H7 (cell line): ENCODE measurements around the gene TMOD1. TPM values are rescaled to one million over a fixed set of nuclear protein-coding genes. Genes with fewer than 3 reads are reported as not detected.

Source experiments
- DNase-seq: peaks from one replicate; pipeline ENCODE4 v3.0.0; 2012
- H3K27me3 ChIP-seq: 2 replicates; pipeline ENCODE4 v1.6.0; 2011; ENCODE audit warnings: mild to moderate bottlenecking, low read length; ENCODE audit not compliant: control insufficient read depth, insufficient read depth
- H3K36me3 ChIP-seq: replicated peaks from 2 replicates; pipeline ENCODE4 v1.5.1; 2011; ENCODE audit warnings: low read length; ENCODE audit not compliant: control insufficient read depth, insufficient read depth
- H3K4me3 ChIP-seq: 2 replicates; pipeline ENCODE4 v1.5.1; 2011; ENCODE audit warnings: low read depth, mild to moderate bottlenecking, control low read depth, low read length, moderate library complexity; ENCODE audit not compliant: insufficient read depth
- total RNA-seq: library from RNA; depleted of rRNA; stranded (reverse); fragments of >200 nt; shearing (Covaris generic); gene quantifications from 2 replicates; pipeline ENCODE4 v1.2.3, GENCODE V29; 2014

TMOD1 gene
- total RNA-seq, 1 experiment from 2014 or later: 1.9 TPM

DNA sequence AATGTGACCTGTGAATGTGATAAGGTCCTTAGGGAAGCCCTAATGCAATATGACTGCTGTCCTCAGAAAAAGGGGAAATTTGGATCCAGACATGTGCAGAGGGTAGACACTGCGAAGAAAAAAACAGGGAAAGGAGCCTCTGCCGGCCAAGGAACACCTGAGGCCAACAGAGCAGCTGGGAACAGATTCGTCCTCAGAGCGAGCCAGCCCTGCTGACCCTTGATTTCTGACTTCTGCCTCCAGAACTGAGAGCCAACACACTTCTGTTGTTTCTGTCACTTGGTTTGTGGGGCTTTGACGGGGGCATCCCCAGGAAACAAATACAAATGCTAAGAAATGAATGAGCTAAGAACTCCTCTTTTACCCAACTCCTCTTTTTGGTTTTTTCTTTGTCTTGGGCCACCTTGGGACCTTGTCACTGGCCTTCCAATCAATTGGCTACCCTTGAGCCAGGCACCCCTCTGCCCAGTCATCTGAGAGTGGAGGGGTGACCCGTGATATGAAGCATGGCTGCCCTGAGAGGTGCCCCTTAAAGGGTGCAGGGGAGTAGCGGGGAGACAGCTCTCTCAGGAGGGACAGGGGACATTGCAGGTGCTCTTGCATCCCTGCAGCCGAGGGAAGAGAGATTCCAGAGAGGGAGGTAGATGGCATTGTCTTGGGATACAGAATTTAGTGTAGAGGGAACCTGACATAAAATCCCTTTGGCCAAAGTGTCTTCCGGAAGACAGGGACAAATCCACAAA, 16.9 kb downstream of the TMOD1 start:
- no peak overlapping the region for H3K4me3 ChIP-seq
- no peak for DNase-seq
- H3K36me3 ChIP-seq: no peaks in the 10 kb centered on the region
- no peaks in the 10 kb centered on the region for H3K27me3 ChIP-seq

DNA sequence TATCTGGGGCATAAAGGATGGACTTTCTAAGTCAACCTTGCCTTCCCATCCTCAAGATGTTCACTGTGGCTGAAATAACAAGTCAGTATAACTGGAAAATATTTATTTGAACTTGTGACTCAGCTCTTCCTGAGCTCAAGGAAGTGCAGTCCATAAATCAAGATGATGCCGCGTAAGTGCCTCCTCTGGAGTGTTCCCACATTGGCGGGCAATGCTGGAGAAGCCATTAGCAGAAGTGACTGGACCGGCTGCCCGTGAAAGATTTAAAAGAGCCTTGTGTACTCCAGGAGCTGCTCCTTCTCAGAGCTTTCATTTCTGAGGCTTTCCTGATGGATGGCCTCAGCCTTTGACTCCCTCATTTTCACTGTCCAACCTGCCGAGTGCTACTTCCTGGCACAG, 17.4 kb downstream of the TMOD1 start:
- H3K4me3 ChIP-seq: no peak overlapping the region
- no peaks in the 10 kb centered on the region for H3K27me3 ChIP-seq
- no peak for DNase-seq
- no peaks in the 10 kb centered on the region for H3K36me3 ChIP-seq

DNA sequence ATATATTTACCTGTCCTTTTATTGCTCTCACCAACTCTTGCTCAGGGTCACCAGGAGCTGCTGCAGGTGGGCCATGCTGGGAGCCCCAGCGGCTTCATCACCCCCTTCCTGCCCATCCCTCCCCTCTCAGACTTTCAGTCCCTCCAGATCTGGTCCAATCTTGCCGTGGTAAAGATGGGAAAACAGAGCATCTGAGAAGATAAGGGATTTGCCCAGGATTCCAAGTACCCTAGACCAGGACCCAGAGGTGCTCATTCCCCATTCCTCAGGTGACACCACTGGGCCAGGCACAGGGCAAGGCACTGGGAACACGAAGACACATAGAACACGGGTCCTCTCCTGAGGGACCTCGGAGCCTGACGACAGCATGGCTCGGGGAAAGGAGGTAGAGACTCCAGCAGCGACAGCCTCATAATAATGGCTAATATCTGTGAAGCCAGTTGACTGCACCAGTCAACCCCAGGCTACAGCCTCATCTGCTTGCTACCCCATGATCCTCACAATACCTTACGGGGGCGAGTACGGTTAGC, 18.0 kb downstream of the TMOD1 start:
- no peaks in the 10 kb centered on the region for H3K36me3 ChIP-seq
- no peaks in the 10 kb centered on the region for H3K27me3 ChIP-seq
- no peak overlapping the region for H3K4me3 ChIP-seq
- no peak for DNase-seq

DNA sequence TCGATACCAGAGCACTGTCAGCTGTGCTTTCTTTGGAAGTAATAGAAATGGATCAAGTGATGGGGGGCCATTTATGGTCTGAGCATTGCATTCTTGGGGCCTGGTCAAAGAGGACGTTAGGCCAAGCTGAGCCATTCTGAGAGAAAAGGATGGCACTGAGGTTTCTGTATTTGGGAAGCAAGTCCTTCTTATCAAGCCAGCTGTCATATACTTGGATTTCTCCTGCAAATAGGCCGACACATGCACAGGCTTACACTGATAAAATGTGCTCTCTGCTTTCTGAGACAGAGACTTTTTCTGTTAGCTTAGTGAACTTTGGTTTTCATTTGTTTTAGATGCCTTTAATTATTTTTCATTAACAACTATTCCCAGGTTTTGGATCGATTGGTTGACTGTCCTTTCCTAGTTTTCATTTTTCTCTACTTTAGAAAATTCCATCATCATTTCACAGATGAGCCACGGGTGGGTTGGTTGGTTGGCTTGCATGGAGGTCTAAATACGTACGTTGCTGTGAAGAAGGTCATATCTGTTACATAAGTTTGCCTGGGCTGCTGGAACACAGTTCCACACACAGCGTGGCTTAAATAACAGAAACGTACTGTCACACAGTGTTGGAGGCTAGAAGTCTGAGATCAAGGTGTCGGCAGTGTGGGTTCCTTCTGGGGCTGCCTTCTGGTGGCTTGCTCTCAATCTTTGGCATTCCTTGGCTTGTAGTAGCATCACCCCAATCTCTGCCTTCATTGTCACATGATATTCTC, 20.3 kb downstream of the TMOD1 start:
- H3K27me3 ChIP-seq: no peaks in the 10 kb centered on the region
- H3K36me3 ChIP-seq: no peaks in the 10 kb centered on the region
- no peak overlapping the region for H3K4me3 ChIP-seq
- no peak for DNase-seq

GRCh38 chr9:97524424-97524823, 23.0 kb downstream of the TMOD1 start:
- DNase-seq: no peak
- no peaks in the 10 kb centered on the region for H3K27me3 ChIP-seq
- no peaks in the 10 kb centered on the region for H3K36me3 ChIP-seq
- H3K4me3 ChIP-seq: no peak overlapping the region

DNA sequence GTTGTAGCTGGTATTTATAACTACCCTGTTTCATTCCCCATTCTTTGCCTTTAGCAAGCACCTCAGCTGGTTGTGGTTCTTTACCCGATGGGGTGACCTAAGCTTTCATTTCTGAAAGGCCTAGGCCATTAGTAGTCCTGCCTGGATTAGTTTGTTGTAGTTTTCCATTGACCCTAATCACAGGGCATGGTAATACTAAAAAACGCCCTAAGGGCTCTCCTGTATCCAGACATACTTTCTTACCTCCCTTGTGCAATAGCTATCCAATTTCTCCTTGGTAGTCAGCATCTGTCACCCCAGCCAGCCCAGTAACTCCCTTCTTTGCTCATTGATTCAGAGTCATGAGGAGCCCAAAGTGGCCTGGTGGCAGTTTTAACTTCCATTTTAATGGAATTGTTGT, 24.0 kb downstream of the TMOD1 start:
- Histone ChIP-seq H3K4me3 (no peak overlapping the region), H3K27me3 (no peaks in the 10 kb centered on the region), H3K36me3 (no peaks in the 10 kb centered on the region)
- no peak for DNase-seq

GRCh38 chr9:97526895-97527575, 25.6 kb downstream of the TMOD1 start:
- no peaks in the 10 kb centered on the region for H3K36me3 ChIP-seq
- H3K4me3 ChIP-seq: no peak overlapping the region
- no peaks in the 10 kb centered on the region for H3K27me3 ChIP-seq
- DNase-seq: no peak

GRCh38 chr9:97527626-97528528, 26.4 kb downstream of the TMOD1 start:
- DNase-seq: peak; percentile 53
- H3K36me3 ChIP-seq: no peaks in the 10 kb centered on the region
- H3K4me3 ChIP-seq: no peak overlapping the region
- no peaks in the 10 kb centered on the region for H3K27me3 ChIP-seq

DNA sequence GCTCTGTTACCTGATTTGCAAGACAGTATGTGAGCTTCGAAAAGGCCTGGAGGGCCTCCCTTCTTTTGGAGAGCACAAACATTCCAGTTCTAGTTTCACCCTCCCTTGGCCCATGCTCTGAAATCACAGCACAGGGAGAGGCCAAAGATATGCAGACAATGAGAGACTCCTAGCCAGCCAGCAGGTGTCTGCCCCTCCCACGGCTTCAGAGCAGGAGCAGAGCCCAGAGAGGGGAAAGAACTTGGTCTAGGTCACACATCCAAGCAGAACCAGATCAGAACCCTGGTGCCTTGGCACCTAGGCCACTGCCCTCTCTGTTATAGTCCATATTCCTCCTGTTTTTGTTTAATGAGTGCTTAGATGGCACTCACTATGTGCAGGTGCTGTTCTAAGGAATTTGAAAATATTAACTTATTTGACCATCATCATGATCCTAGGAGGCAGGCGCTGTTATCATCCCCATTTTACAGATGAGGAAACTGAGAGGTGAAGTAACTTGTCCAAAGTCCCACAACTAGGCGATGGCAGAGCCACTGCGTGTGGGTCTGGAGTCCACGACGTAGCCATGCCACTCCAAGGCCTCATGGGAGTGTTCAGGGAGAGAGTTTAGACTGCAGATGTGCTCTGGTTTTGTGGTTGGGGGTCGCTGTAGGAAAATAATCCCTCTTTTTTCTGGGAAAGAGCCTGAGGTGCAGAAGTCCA, 27.2 kb downstream of the TMOD1 start:
- DNase-seq: peak; percentile 78
- H3K27me3 ChIP-seq: no peaks in the 10 kb centered on the region
- no peaks in the 10 kb centered on the region for H3K36me3 ChIP-seq
- H3K4me3 ChIP-seq: no peak overlapping the region

GRCh38 chr9:97529363-97530076, 28.1 kb downstream of the TMOD1 start:
- Histone ChIP-seq H3K36me3 (no peaks in the 10 kb centered on the region), H3K4me3 (no peak overlapping the region), H3K27me3 (no peaks in the 10 kb centered on the region)
- DNase-seq: no peak

- no peak overlapping the region for H3K4me3 ChIP-seq
- no peak for DNase-seq
- no peaks in the 10 kb centered on the region for H3K27me3 ChIP-seq
- no peaks in the 10 kb centered on the region for H3K36me3 ChIP-seq
Measured at GRCh38 chr9:97531888-97532376, 30.5 kb downstream of the TMOD1 start.

- Histone ChIP-seq H3K27me3 (no peaks in the 10 kb centered on the region), H3K36me3 (no peaks in the 10 kb centered on the region), H3K4me3 (no peak overlapping the region)
- no peak for DNase-seq
Measured at GRCh38 chr9:97534185-97534584, 32.7 kb downstream of the TMOD1 start.
